GM21619 (cell line): ENCODE data around the gene PREX1.
"Not testable (repeated sequence)": the region's sequence is repeated elsewhere in the genome, so short reads cannot be mapped to it uniquely, and the experiment has no call there.

Experiments used
- ATAC-seq: cut with Tn5 transposase; IDR thresholded peaks from one replicate; pipeline ENCODE4 v1.9.1; 2021; ENCODE audit not compliant: unreplicated experiment

Gene PREX1

GRCh38 chr20:48827855-48828733 lies at the start of gene PREX1:
TSS of gene PREX1 (minus strand) at chr20:48827999. CDS start at chr20:48827860, 139 bp downstream.
- peak; percentile 37 for ATAC-seq

GRCh38 chr20:48877304-48877703 lies 49.5 kb upstream of the PREX1 start:
- no peak for ATAC-seq

- no peak for ATAC-seq
Observed at GRCh38 chr20:48875914-48876240, 48.1 kb upstream of the PREX1 start.

GRCh38 chr20:48875233-48875913 lies 47.6 kb upstream of the PREX1 start:
- ATAC-seq: no peak

GRCh38 chr20:48869442-48869841 lies 41.6 kb upstream of the PREX1 start:
- not testable (repeated sequence) for ATAC-seq

- ATAC-seq: no peak
Observed at GRCh38 chr20:48866936-48867335, 39.1 kb upstream of the PREX1 start.

- no peak for ATAC-seq
Observed at GRCh38 chr20:48864738-48865318, 37.0 kb upstream of the PREX1 start.

- no peak for ATAC-seq
Observed at GRCh38 chr20:48864254-48864653, 36.5 kb upstream of the PREX1 start.

- no peak for ATAC-seq
Observed at GRCh38 chr20:48862279-48862678, 34.5 kb upstream of the PREX1 start.

GRCh38 chr20:48861444-48861843 lies 33.6 kb upstream of the PREX1 start:
- no peak for ATAC-seq

GRCh38 chr20:48858075-48858790 lies 30.4 kb upstream of the PREX1 start:
- ATAC-seq: no peak

GRCh38 chr20:48856130-48856529 lies 28.3 kb upstream of the PREX1 start:
- no peak for ATAC-seq

- ATAC-seq: no peak
Observed at GRCh38 chr20:48855046-48855445, 27.2 kb upstream of the PREX1 start.

GRCh38 chr20:48852609-48853008 lies 24.8 kb upstream of the PREX1 start:
- no peak for ATAC-seq

- ATAC-seq: no peak
Observed at GRCh38 chr20:48851579-48851978, 23.8 kb upstream of the PREX1 start.

GRCh38 chr20:48850977-48851299 lies 23.1 kb upstream of the PREX1 start:
- no peak for ATAC-seq

GRCh38 chr20:48850257-48850976 lies 22.6 kb upstream of the PREX1 start:
- ATAC-seq: no peak

GRCh38 chr20:48849779-48850178 lies 22.0 kb upstream of the PREX1 start:
- no peak for ATAC-seq

- no peak for ATAC-seq
Observed at GRCh38 chr20:48849299-48849698, 21.5 kb upstream of the PREX1 start.

- no peak for ATAC-seq
Observed at GRCh38 chr20:48847498-48848205, 19.9 kb upstream of the PREX1 start.
